ENCODE data around the gene ROBO1.

- TF ChIP-seq, protein P1, sequence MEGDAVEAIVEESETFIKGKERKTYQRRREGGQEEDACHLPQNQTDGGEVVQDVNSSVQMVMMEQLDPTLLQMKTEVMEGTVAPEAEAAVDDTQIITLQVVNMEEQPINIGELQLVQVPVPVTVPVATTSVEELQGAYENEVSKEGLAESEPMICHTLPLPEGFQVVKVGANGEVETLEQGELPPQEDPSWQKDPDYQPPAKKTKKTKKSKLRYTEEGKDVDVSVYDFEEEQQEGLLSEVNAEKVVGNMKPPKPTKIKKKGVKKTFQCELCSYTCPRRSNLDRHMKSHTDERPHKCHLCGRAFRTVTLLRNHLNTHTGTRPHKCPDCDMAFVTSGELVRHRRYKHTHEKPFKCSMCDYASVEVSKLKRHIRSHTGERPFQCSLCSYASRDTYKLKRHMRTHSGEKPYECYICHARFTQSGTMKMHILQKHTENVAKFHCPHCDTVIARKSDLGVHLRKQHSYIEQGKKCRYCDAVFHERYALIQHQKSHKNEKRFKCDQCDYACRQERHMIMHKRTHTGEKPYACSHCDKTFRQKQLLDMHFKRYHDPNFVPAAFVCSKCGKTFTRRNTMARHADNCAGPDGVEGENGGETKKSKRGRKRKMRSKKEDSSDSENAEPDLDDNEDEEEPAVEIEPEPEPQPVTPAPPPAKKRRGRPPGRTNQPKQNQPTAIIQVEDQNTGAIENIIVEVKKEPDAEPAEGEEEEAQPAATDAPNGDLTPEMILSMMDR (IDR thresholded peaks at IDR 0.05) = no peak
- TF ChIP-seq POLR2A (IDR thresholded peaks at IDR 0.05) = no peak
Measured at GRCh38 chr3:79085171-79085570, 682.6 kb downstream of the ROBO1 start.
